CD1c-positive myeloid dendritic cell (primary cell): ENCODE data around the gene PELI2.
A peak's percentile ranks its signal among the peaks of the same experiment; 100 is the strongest.
"Not testable (repeated sequence)": the region's sequence is repeated elsewhere in the genome, so short reads cannot be mapped to it uniquely, and the experiment has no call there.

ENCODE experiments used
- DNase-seq: peaks from one replicate; pipeline ENCODE4 v3.0.0-alpha.2; 2016; ENCODE audit errors: extremely low spot score

The PELI2 gene

DNA sequence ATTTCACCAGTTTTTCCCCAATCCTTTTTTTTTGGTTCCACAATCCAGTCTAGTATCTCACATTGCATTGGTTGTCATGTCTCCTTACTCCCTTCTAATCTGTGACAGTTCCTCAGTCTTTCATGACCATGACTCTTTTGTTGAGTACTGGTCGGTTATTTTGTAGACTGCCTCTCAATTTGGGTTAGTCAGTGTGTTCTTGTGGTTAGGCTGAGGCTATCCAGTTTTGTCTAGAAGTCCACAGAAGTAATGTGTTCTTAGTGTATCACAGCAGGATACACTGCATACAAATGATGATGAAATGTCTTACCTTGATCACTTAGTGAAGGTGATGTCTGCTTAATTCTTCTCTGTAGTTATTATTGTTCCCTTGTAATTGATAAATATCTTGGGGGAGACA, 24.8 kb downstream of the PELI2 start:
- no peak for DNase-seq

- no peak for DNase-seq
Observed at GRCh38 chr14:56144176-56144575, 26.0 kb downstream of the PELI2 start.

DNA sequence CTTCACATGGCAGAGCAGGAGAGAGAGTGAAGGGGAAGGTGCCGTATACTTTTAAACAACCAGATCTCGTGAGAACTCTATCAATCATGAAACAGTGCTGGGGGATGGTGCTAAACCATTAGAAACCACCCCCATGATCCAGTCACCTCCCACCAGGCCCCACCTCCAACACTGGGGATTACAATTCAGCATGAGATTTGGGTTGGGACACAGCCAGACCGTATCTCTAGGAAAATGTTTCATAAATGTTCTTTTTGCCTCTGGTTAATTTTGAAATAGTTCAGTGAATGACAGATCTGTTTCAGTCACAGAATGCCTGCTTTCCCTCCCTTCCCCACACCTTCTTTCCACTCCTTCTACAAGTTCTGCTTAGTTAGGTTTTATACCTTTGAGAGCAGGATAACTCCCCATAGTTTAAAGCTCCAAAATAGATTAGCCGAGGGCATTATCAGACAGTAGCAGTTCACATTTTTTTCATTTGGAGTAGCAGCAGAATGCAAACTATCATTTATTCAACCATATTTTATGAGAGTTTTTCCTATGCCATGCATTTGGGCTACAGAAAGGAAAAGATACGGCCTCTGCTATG, 27.1 kb downstream of the PELI2 start:
- no peak for DNase-seq

DNA sequence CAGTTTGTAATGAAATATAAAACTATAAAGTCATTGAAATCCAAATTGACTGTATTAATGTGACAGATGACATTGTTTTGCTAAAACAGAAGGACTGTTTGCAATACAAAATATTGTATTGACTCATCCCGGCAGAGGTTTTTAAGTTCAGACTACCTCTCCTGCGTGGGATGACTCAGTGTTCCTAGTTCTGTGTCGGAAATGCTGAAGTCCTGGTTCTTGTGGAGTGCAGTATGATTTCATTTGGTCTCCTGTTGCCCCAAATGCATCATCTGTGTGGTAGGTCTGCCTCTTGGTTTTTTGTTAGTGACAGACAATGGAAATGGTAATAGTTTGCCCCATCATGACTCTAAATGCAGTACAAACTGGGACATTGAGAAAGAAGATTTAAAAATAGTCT, 27.8 kb downstream of the PELI2 start:
- peak; percentile 83 for DNase-seq

- DNase-seq, result no peak
Observed at GRCh38 chr14:56147449-56147848, 29.2 kb downstream of the PELI2 start.

GRCh38 chr14:56147986-56148901, 30.0 kb downstream of the PELI2 start:
- peak; percentile 51 for DNase-seq

DNA sequence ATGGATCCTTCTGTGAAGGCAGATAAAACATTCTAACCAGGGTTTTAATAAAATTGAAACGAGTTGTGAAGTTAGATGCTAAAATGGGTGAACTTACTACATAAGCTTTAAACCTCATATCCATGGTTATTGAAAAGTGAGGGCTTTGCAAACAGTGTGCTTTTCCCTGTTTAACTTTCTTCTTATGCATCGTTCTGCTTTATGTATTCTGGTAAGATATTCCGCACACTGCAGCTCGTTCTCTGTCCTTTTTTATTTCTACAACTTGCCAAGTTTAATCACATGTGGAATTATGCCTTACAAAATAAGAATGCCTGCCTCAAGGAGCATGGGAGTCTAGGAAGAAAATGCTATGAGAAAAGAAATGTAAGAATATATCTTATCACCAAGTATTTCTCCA, 30.9 kb downstream of the PELI2 start:
- no peak for DNase-seq

DNA sequence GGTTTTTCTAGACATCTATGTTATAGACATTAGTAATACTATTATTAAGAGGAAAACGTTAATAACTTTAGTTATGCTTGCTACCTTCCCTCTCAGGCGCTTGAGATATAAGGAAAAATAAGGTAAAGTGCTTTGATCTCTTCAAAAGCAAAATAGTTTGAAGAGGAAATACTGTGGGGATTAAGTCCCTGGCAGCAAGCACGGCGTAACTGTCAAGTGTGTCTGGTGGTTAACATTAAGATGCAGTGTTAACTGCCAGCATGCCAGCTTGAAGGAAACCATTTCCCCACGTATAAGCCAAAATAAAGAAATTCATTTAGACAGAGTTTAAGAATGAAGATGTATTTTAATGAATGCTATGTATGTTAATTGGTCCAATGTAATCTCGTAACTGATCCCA, 31.8 kb downstream of the PELI2 start:
- no peak for DNase-seq

GRCh38 chr14:56150645-56151345, 32.6 kb downstream of the PELI2 start:
- no peak for DNase-seq

DNA sequence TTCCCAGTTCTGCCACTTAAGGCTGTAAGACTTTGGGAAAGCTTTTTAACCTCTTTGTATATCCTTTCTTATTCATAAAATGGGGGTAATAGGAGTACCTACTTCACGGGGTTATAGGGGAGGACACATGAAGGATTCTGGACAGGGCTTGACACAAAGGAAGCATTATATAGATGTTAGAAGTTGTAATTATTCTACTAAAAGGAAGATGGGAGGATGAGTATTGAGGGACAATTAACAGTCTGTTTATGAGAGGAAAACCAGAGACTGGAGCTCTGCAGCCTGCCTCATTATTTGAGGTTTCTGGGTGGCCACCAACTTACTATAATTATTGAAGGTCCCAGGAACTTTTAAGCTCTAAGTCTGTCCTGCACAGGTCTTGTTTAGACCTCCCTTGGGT, 34.0 kb downstream of the PELI2 start:
- DNase-seq, result no peak

DNA sequence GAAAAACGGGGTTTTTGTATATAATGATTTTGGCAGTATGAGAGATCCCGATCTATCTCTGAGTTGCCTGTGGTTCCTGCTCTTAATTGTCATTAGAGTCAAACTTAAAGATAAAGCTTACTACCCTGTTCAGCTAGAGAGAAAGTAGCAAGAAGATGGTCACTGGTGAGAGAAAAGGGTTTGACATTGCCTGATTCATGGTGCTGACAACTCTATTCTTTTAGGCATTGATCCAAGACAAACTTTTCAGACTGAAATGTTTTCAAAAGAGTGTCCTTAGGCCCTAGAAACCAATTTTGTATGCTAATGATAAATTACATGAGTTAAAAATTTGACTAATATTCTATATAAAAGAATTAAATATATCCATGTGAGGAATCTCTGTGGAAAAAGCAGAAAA, 35.1 kb downstream of the PELI2 start:
- no peak for DNase-seq

DNA sequence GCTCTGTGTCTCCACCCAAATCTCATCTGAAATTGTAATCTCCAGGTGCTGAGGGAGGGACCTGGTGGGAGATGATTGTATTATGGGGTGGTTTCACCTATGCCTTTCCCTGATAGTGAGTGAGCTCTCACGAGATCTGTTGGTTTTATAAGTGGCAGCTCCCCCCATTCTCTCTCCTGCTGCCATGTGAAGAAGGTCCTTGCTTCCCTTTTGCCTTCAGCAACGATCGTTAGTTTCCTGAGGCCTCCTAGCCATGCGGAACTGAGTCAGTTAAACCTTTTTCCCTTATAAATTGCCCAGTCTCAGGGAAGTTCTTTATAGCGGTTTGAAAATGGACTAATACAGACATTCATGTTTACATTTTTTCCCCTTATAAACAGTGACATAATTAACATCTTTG, 36.1 kb downstream of the PELI2 start:
- DNase-seq, result no peak

DNA sequence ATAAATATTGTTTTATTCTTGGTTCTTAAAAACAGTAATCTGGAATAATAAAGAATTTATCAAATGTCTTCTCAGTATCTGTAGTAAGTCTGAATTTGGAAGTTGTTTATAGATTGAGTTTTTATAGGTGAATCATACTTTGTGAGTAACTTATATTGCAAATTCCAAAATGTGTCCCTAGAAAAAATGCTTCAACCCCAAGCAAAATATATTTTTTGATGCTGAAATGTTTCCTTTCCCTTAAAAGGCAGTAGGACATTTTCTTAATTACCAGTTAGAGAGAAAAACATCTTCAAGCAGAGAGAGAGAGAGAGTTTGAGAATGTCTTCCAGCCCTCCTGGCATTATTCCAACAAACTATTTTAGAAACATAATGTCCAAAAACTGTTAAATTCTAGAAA, 37.9 kb downstream of the PELI2 start:
- DNase-seq, result no peak

DNA sequence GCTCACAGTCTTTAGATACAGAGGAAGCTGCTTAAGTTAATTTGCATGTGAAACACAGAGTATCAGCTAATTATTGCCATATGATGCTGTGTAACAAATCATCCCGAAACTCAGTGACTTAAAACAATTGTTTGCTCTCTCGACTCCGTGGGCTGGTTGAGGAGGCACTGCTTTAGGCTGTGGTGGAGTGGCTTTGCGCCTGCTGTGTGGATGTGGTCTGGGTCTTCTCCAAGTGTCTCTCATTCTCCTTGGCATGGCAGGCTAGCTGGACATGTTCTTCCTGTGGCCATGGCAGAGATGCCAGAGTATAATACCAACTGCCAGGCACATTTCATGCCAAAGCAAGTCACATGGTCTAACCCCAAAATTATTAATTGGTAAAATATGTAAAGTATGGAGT, 40.9 kb downstream of the PELI2 start:
- DNase-seq, result no peak

DNA sequence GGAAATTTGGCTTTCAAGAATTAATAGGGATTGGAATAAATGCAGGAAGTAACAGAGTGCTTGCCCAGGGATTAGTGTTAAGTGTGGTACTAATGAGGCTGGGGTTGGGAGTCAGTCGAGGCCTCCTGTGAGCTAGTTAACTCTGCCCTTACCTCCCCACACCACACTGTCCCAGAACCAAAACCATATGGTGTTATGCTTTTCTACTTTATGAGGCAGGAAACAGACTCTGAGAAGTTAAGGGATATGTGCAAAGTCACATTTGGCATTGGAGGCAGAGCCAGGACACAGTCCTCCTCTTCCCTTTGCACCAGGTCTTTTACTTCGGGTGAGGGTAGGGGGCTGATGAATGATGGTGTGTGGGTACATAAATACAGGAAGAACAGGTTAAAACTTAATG, 41.9 kb downstream of the PELI2 start:
- no peak for DNase-seq

GRCh38 chr14:56161658-56162057, 43.4 kb downstream of the PELI2 start:
- DNase-seq, result no peak

DNA sequence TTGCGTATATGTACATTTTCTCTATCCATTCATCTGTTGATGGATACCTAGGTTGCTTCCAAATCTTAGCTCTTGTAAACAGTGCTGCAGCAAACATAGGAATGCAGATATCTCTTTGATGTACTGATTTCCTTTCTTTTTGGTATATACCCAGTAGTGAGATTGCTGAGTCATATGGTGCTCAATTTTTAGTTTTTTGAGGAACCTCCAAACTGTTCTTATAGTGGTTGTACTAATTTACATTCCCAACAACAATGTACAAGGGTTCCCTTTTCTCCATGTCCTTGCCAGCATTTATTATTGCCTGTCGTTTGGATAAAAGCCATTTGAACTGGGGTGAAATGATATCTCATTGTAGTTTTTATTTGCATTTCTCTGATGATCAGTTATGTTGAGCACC, 44.3 kb downstream of the PELI2 start:
- DNase-seq, result peak; percentile 67

GRCh38 chr14:56166579-56166978, 48.4 kb downstream of the PELI2 start:
- DNase-seq, result not testable (repeated sequence)

GRCh38 chr14:56168007-56168616, 49.9 kb downstream of the PELI2 start:
- DNase-seq, result no peak

GRCh38 chr14:56170028-56170427, 51.8 kb downstream of the PELI2 start:
- DNase-seq, result no peak

GRCh38 chr14:56170877-56171422, 52.7 kb downstream of the PELI2 start:
- DNase-seq, result no peak

- DNase-seq, result no peak
Observed at GRCh38 chr14:56172074-56172473, 53.9 kb downstream of the PELI2 start.
